Measurements from ENCODE around the gene ANKH. TPM values are rescaled to one million over a fixed set of nuclear protein-coding genes. Genes with fewer than 3 reads are reported as not detected.
A peak's percentile ranks its signal among the peaks of the same experiment; 100 is the strongest.

Gene ANKH
- total RNA-seq, 1 donor from 2014 or later, result 35.8 TPM

DNA sequence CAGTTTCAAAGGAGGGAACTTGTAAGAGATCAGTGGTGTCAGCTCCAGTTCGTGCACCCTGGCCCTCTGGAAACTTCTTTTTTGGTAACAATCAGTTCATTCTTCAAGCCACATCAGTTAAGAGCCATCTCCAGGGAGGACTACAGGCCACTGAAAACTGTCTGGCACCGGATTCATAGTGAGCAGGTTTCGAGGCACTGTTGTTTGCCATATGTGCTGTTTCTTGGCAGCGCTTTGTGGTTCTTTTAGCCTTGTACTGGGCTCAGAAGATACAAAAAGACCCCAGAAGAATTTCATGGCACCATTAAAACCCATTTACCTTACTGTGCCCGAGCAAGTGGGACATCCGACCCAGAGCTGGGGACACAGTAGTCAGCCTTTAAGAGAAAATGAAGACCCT lies 138.6 kb downstream of the ANKH start:
- no peak for DNase-seq

GRCh38 chr5:14730881-14731280 lies 140.7 kb downstream of the ANKH start:
- DNase-seq, result no peak

DNA sequence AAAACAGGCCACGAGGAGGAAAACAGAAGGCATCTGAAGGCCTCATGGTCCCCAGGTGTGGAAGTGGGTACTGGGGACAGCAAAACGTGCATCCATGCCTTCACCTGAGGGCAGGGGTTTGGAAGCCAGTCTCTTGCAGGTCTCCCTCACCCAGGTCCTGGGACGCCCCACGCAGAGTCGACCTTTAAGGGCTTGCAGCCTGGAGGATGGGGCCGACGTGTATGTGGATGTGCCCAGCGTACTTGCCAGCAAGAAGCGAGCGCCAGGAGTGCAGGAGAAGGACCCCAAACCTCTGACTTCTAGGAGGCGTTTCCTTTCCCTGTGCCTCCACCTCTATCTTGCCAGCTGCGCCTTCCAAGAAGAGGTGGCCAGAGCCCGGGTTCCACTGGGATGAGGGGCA lies 141.1 kb downstream of the ANKH start:
- no peak for DNase-seq

DNA sequence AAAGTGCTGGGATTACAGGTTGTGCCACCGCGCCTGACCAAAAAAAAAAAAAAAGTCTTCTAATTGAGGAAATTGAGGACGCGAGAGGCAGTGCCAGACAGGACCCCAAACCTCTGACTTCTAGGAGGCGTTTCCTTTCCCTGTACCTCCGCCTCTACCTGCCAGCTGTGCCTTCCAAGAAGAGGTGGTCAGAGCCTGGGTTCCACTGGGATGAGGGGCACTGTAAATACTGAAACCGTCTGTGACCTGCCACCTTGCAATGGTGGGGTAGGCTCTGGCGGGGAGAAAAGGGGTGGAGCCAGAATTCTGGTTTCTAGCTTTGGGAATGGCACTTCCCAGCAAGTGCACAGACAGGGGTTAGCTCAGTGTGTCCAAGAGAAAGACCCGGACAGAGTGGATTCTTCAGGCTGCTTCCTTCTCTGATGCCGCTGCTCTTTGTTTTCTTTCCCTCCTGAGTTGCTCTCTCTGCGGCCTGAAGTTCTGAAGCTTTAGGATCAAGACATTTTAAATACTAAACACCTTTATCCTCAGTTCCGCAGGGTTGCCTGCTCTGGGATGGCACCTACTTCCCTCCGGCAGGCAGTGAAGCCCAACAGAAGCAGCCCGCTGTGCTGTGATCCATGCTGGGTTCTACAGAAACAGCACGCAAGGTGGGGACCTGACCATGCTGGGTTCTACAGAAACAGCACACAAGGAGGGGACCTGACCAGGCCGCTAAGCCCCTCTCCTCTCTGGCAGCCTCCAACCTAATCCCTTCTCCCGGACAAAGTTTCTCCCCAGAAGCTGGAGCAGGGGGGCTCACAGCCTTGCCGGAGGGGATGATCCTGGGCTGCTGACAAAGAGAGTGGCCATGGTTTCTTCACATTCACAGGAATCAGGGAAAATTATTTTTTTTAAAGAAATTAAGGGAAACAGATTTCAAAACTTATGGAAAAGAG lies 141.9 kb downstream of the ANKH start:
- DNase-seq, result no peak

DNA sequence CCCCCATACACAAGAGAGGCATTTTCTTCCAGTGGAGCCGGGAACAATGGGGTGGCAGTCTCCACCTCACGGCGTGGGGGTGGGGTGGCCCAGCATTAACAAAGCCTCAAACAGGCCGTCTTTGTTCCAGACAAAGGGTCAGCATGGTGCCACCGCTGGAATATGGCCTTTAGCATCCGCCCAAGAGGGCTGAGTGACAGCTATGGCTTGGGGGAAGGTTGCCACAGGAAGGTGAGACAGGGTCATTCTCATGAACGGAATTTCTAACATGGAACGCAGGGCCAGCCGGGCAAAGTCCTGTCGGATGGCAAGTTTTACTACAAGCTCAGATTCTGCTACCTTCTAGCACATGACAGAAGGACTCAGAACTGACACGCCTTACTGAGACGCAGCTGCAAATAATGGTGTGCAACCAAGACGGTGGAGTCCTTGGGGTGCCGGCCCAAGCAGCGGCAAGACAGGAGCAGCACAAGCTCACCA lies 143.1 kb downstream of the ANKH start:
- no peak for DNase-seq

DNA sequence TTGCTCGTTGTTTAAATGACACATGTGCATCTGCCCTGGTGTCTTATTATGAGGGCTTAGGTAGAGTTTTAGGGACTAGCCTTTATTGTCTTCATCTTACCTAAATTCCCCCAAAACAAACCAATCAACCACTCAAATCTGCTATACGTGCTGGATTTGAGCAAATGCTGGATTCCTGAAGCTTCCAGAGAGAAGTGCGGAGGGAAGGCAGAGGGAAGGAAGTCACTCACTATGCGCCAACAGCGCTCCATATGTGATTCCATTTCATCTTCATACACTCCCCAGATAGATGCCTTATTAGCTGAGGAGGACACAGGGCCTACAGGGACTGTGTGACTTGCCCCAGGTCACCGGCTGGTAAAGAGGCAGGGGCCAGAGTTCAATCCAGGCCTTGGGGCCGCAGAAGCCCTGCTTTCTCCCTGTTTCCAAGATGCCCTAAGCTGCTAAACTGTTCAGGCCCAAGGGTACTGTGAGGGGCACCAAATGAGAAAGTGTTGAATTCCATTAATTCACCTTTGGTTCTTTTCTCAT lies 143.6 kb downstream of the ANKH start:
- DNase-seq, result no peak

DNA sequence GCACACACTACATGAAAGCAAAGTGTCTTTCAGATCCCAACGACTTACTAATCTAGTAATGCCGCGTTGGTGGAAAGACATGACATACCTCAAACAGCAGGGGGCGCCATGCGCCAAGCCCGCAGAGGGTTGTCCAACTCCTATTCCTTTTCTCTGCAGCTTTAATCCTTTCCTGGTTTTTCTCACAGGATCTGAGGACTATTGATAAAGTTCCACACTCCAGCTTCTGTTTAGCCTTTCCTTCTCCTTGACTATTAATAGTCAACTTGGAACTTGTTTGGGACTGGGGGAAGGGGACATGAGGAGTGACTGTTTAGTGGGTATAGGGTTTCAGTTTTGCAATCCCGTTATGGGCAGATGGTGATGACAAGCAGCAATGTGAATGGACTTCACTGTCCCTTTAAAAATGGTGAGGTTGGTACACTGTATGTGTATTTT lies 144.1 kb downstream of the ANKH start:
- DNase-seq, result peak; percentile 92

DNA sequence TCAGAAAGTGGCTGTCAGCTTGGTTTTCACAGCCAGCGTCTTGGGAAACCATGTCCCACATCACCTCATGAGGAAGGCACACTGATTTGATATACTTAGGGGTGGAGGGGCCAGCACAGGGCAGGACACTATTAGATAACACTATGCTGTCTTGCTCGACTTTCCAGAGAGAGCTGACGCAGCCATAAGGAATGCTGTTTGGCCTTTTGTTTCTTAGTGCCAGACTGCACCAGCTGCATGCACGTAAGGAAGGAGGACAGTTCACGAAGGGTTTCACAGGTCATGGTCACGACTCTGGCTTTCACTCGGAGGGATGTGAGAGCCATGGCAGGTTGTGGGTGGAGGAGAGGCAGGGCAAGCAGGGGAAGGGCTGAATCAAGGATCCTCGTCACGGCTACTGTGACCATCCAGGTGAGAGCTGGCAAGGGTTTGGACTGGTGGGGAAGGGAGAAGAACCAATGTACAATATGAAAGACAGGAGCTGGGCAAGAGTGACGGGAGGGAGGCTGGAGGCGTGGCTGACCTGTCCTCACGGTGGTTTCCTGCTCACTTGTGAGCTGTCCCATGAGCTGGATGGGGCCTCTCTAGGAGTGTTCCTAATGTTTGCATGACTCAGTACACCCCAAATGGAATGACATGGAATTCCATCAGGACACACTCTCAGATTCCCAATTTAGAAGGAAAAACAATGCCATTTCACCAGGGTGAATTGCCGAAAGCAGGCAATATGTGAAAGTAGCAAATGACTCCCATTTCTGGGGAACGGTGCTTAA lies 145.3 kb downstream of the ANKH start:
- DNase-seq, result no peak

DNA sequence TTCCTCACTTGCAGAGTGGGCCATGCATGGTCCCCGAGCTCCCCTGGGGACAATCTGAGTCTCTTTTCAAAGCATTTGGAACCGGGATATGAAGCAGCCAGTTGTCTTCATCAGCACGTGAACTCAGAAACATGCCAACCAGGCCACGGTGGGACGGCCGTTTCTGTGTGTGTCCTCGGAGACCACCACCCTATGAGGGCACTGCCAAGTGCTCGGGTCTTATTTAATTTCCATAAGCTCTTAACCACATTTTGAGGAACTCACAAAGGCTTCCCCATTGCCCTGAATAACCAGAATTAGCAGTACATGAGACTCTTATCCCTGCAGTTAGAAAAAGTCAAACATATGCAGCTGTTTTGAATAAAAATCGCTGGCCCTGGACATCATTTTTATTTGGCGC lies 146.9 kb downstream of the ANKH start:
- DNase-seq, result no peak

- DNase-seq, result no peak
Observed at GRCh38 chr5:14723701-14724132, 147.9 kb downstream of the ANKH start.

- no peak for DNase-seq
Observed at GRCh38 chr5:14722923-14723322, 148.7 kb downstream of the ANKH start.

GRCh38 chr5:14721990-14722656 lies 149.5 kb downstream of the ANKH start:
- DNase-seq, result no peak

GRCh38 chr5:14720236-14720923 lies 151.2 kb downstream of the ANKH start:
- DNase-seq, result no peak

DNA sequence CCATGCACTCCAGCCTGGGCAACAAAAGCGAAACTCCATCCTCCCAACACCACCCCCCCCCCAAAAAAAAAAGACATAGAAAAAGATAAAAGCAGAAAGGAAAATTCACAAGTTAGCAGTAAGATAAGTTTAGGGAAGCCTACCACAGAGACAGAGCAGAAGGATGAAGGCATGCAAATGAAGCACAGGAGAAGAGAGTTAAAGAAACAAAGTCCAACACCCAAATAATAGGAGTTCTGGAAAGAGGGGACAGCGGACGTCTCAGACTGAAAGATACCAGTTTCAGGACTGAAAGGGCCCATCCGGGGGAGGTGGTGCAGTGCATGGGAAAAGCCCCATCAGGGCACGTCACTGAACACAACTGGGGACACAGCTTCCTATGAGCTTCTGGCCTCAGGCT lies 152.8 kb downstream of the ANKH start:
- no peak for DNase-seq

GRCh38 chr5:14716755-14717752 lies 154.5 kb downstream of the ANKH start:
- no peak for DNase-seq

DNA sequence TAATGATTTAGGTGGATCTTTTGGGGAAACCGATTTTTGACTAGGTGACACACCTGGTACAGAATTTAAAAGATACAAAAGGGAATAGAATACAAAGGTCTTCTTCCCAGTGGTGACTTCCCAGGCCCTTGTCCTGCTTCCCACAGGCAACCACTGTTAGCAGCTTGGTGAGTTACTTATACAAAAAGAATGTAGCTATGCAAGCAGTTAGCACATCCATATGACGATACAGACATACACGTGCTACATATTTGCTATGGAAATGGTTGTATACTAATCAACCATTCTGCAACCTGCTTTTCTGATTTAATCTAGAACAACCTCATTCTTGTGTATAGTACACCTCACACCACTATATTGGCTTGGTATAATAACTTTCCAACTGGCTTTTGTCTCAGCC lies 156.1 kb downstream of the ANKH start:
- no peak for DNase-seq

GRCh38 chr5:14714706-14715105 lies 156.9 kb downstream of the ANKH start:
- peak; percentile 58 for DNase-seq

DNA sequence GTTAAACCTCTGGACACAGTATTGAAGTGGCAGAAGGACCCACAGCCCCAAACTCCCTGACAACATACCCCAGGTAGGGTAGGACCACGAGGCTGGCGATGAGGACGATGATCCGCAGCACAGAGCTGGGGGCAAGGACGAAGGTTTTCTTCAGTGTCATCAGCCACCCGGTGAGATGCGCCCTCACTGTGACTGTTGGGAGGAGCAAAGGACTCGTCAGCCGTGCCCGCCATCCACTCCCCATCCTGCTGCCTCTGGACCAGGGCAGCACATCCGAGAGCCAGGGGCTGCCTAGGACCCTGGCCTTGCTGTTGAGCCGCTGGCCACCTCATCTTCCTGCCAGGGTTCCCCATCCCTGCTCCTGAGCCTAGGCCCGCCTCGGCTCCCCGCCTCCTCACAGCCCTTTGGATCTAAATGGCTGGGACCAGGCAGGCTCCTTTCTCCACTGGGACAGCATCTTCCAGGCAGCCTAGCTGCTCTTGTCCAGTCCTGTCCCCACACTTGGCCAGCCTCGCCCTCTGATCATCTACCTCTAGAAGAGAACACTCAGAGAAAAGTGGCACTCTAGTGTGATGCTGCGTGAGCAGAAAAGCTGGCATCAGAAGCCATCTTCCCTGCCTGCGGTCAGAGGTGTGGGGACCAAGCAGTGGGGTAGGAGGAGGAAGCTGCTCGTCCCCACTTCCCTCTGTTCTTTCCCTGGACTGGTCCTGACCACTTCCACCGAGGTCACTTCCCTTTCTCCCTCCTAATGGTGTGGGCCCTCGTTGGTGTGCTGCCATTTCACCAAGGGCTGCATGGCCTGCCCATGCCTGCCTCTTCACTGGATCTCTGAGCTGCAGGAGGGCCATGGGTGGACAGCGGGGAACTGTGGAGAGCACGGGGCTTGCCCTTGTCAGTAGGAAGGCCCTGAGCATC lies 157.8 kb downstream of the ANKH start:
- no peak for DNase-seq

- no peak for DNase-seq
Observed at GRCh38 chr5:14712666-14713065, 158.9 kb downstream of the ANKH start.
